GM19193 (cell line): ENCODE results near the gene NFAM1.

Experiments used
- POLR2A ChIP-seq: IDR thresholded peaks from 4 replicates; pipeline ENCODE4 v1.6.1; 2011; ENCODE audit not compliant: insufficient read depth, insufficient read length; ENCODE audit errors: extremely low read depth

NFAM1 gene

GRCh38 chr22:42412744-42413333 is 19.4 kb downstream of the NFAM1 start:
- no peak for TF ChIP-seq POLR2A

- TF ChIP-seq POLR2A, result no peak
Measured at GRCh38 chr22:42410708-42411107, 21.5 kb downstream of the NFAM1 start.

- TF ChIP-seq POLR2A, result no peak
Measured at GRCh38 chr22:42408810-42409529, 23.2 kb downstream of the NFAM1 start.

GRCh38 chr22:42408276-42408675 is 23.9 kb downstream of the NFAM1 start:
- TF ChIP-seq POLR2A, result no peak

- TF ChIP-seq POLR2A, result no peak
Measured at GRCh38 chr22:42404266-42404665, 27.9 kb downstream of the NFAM1 start.

- no peak for TF ChIP-seq POLR2A
Measured at GRCh38 chr22:42401535-42402334, 30.5 kb downstream of the NFAM1 start.

GRCh38 chr22:42400811-42401534 is 31.2 kb downstream of the NFAM1 start:
- no peak for TF ChIP-seq POLR2A

GRCh38 chr22:42399315-42400271 is 32.6 kb downstream of the NFAM1 start:
- TF ChIP-seq POLR2A, result no peak

GRCh38 chr22:42397332-42398249 is 34.6 kb downstream of the NFAM1 start:
- no peak for TF ChIP-seq POLR2A

GRCh38 chr22:42396621-42397331 is 35.4 kb downstream of the NFAM1 start:
- no peak for TF ChIP-seq POLR2A

GRCh38 chr22:42389143-42389542 is 43.1 kb downstream of the NFAM1 start:
- TF ChIP-seq POLR2A, result no peak

- TF ChIP-seq POLR2A, result no peak
Measured at GRCh38 chr22:42388130-42388797, 43.9 kb downstream of the NFAM1 start.

- TF ChIP-seq POLR2A, result no peak
Measured at GRCh38 chr22:42387631-42388030, 44.6 kb downstream of the NFAM1 start.
